Measurements from ENCODE around the gene LYRM4.

DNA sequence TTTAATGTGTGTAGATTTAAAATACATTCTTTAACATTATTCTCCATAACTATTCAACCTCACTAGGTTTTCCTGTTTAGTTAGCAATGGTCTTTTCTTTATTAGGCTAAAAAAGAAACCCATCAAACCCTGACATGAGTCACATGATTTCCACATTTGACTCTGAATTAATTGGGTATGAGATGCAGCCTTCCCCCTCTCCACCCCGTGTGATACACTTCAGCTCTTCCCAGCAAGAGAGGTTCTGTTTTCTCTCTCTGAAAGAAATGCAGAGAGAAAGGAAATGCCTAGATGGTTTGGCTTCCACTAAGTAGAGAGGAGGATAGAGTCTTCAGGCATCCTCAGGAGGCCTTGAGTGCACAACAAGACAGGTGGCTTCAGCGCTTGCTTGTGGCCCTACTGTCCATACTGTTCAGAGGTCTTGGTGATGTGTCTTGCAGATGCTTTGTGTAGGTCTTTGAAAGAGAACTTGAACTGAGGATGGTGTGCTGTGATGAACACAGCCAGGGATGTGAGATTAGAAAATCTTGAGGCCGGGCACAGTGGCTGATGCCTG lies 17.9 kb upstream of the LYRM4 start:
- TF ChIP-seq EZH2 (IDR thresholded peaks at IDR 0.05; ENCODE audit: low read length) (no peak), CTCF (optimal IDR thresholded peaks at IDR 0.05 in 1 of 3, IDR thresholded peaks at IDR 0.05 in 1 of 3, conservative IDR thresholded peaks at IDR 0.05 in 1 of 3; ENCODE audit: extremely low read depth in 1 of 3, insufficient read depth in 2 of 3, low read length in 3 of 3) (no peak)
